ENCODE results near the gene EXTL1. TPM values are rescaled to one million over a fixed set of nuclear protein-coding genes. Genes with fewer than 3 reads are reported as not detected.

EXTL1 gene
- total RNA-seq, 1 donor from 2014 or later: 11.9 TPM

GRCh38 chr1:25994402-25995150, 27.0 kb upstream of the EXTL1 start:
- DNase-seq: no peak
- intact Hi-C loops (cut with DNase I): loop anchor here (5.0 kb wide), 1 partner anchor 97 kb away; no protein-coding TSS in a partner anchor
- ATAC-seq (ENCODE audit: poor library complexity): no peak

- ATAC-seq (ENCODE audit: poor library complexity) (peak; percentile 18), DNase-seq (no peak)
- intact Hi-C loops (cut with DNase I): loop anchor here (5.0 kb wide), 1 partner anchor 100 kb away; no protein-coding TSS in a partner anchor
Observed at GRCh38 chr1:25996966-25997827, 24.4 kb upstream of the EXTL1 start.

- ATAC-seq (ENCODE audit: poor library complexity) (peak; percentile 99), DNase-seq (peak; percentile 98)
- intact Hi-C loops (cut with DNase I): loop anchor here (5.0 kb wide), 1 partner anchor 101 kb away; no protein-coding TSS in a partner anchor
Observed at GRCh38 chr1:25997828-25998761, 23.5 kb upstream of the EXTL1 start, which contains the start of gene PAFAH2. TSS of gene PAFAH2 (minus strand) at chr1:25998063. CDS start at chr1:25990816, 7,247 bp downstream.

- intact Hi-C loops (cut with DNase I): loop anchor here (5.0 kb wide), 1 partner anchor 102 kb away; no protein-coding TSS in a partner anchor
- DNase-seq (no peak), ATAC-seq (ENCODE audit: poor library complexity) (no peak)
Observed at GRCh38 chr1:25999041-25999800, 22.4 kb upstream of the EXTL1 start.

GRCh38 chr1:26003262-26003661, 18.3 kb upstream of the EXTL1 start:
- DNase-seq (no peak), ATAC-seq (ENCODE audit: poor library complexity) (no peak)
- intact Hi-C loops (cut with DNase I): no loop called here

- intact Hi-C loops (cut with DNase I): no loop called here
- no peak for DNase-seq
- no peak for ATAC-seq (ENCODE audit: poor library complexity)
Observed at GRCh38 chr1:26003756-26004155, 17.8 kb upstream of the EXTL1 start.

- no peak for DNase-seq
- peak; percentile 20 for ATAC-seq (ENCODE audit: poor library complexity)
- intact Hi-C loops (cut with DNase I): no loop called here
Observed at GRCh38 chr1:26005434-26006105, 16.0 kb upstream of the EXTL1 start.

GRCh38 chr1:26006710-26007109, 14.9 kb upstream of the EXTL1 start:
- intact Hi-C loops (cut with DNase I): no loop called here
- no peak for DNase-seq
- no peak for ATAC-seq (ENCODE audit: poor library complexity)

GRCh38 chr1:26009796-26010447, 11.7 kb upstream of the EXTL1 start:
- intact Hi-C loops (cut with DNase I): no loop called here
- DNase-seq (no peak), ATAC-seq (ENCODE audit: poor library complexity) (no peak)

- ATAC-seq (ENCODE audit: poor library complexity) (no peak), DNase-seq (no peak)
- intact Hi-C loops (cut with DNase I): no loop called here
Observed at GRCh38 chr1:26010825-26011224, 10.8 kb upstream of the EXTL1 start.

GRCh38 chr1:26012864-26013263, 8.7 kb upstream of the EXTL1 start:
- intact Hi-C loops (cut with DNase I): no loop called here
- DNase-seq (no peak), ATAC-seq (ENCODE audit: poor library complexity) (no peak)

GRCh38 chr1:26014179-26014578, 7.4 kb upstream of the EXTL1 start:
- intact Hi-C loops (cut with DNase I): no loop called here
- ATAC-seq (ENCODE audit: poor library complexity) (no peak), DNase-seq (no peak)

GRCh38 chr1:26015358-26015757, 6.2 kb upstream of the EXTL1 start:
- DNase-seq (no peak), ATAC-seq (ENCODE audit: poor library complexity) (peak; percentile 10)
- intact Hi-C loops (cut with DNase I): no loop called here

GRCh38 chr1:26016258-26016952, 5.2 kb upstream of the EXTL1 start:
- DNase-seq (no peak), ATAC-seq (ENCODE audit: poor library complexity) (no peak)
- intact Hi-C loops (cut with DNase I): no loop called here

GRCh38 chr1:26016953-26017545, 4.5 kb upstream of the EXTL1 start:
- DNase-seq (no peak), ATAC-seq (ENCODE audit: poor library complexity) (peak; percentile 13)
- intact Hi-C loops (cut with DNase I): no loop called here

GRCh38 chr1:26017606-26018005, 4.0 kb upstream of the EXTL1 start:
- ATAC-seq (ENCODE audit: poor library complexity): no peak
- no peak for DNase-seq
- intact Hi-C loops (cut with DNase I): no loop called here

Measured in Right ventricle myocardium superior (tissue), 1 donor.